Heart right ventricle (tissue), 16 donors: ENCODE results near the gene MCOLN2. TPM values are rescaled to one million over a fixed set of nuclear protein-coding genes. Genes with fewer than 3 reads are reported as not detected.

Experiments
- ATAC-seq, 8 donors: fragments of 200-7000 bp; cut with Tn5 transposase; one replicate each; pipeline ENCODE4 v1.9.1; 2020; ENCODE audit warnings: mild to moderate bottlenecking in 8 of 8, moderate library complexity in 8 of 8, moderate number of reproducible peaks in 1 of 8
- DNase-seq, 2 donors: peaks; one replicate each; pipeline ENCODE4 v3.0.0-alpha.2; 2020
- H3K27ac ChIP-seq, 10 donors: fragments of 200-600 bp; sonication (generic) in 2 of 10; one replicate each; pipeline versions ENCODE4 v1.5.0 to v1.8.0; 2020 to 2022; ENCODE audit warnings: mild to moderate bottlenecking in 3 of 10
- H3K27me3 ChIP-seq, 7 donors: fragments of 200-600 bp; one replicate each; pipeline ENCODE4 v1.8.0; 2021 to 2022; ENCODE audit warnings: mild to moderate bottlenecking in 2 of 7
- H3K36me3 ChIP-seq, 9 donors: fragments of 200-600 bp; sonication (generic) in 1 of 9; one replicate each; pipeline versions ENCODE4 v1.5.0 to v1.8.0; 2020 to 2022; ENCODE audit warnings: mild to moderate bottlenecking in 2 of 9
- H3K4me1 ChIP-seq, 9 donors: fragments of 200-600 bp; sonication (generic) in 1 of 9; one replicate each; pipeline versions ENCODE4 v1.5.0 to v1.8.0; 2020 to 2022; ENCODE audit warnings: mild to moderate bottlenecking in 4 of 9
- H3K4me3 ChIP-seq, 10 donors: fragments of 200-600 bp; sonication (generic) in 2 of 10; one replicate each; pipeline versions ENCODE4 v1.5.0 to v1.8.0; 2020 to 2022; ENCODE audit warnings: mild to moderate bottlenecking in 7 of 10, moderate library complexity in 2 of 10
- H3K9me3 ChIP-seq, 11 donors: fragments of 200-600 bp in 10 of 11; sonication (generic) in 2 of 11; one replicate each; pipeline versions ENCODE4 v1.5.0 to v1.8.0; 2013 to 2022; ENCODE audit warnings: mild to moderate bottlenecking in 2 of 11, control low read depth in 1 of 11, moderate library complexity in 1 of 11
- WGBS, 2 donors: extraction: QIAGEN DNeasy Blood & Tissue Kit; methylation state at CpG; one replicate each; pipeline ENCODE4 v1.1.7; 2013; ENCODE audit warnings: inconsistent platforms in 1 of 2; 5-methylcytosine and 5-hydroxymethylcytosine counted together
- intact Hi-C, 10 donors: fragments of 100-400 bp; cut with DNase I; formaldehyde crosslinking; loops; one replicate each; pipeline versions ENCODE4 v1.11.1 to v1.14.2; 2022
- polyA plus RNA-seq, 2 donors: library from polyadenylated mRNA; stranded (reverse); fragments of 200-250 nt; gene quantifications; one replicate each; pipeline ENCODE4 v1.2.3, GENCODE V29; 2013
- total RNA-seq, 10 donors: library from RNA; stranded (reverse); fragmentation: NEBNext Ultra II Directional in 3 of 10; extraction: Animal tissue kit (Norgen Biotek cat#: 25700) in 3 of 10; gene quantifications; one replicate each; pipeline versions ENCODE4 v1.2.1 to v1.2.4, GENCODE V29; 2021 to 2023
- TF ChIP-seq, protein P1 (sequence below), 9 donors: fragments of 200-600 bp; sonication (generic) in 2 of 9; IDR thresholded peaks; one replicate each; pipeline versions ENCODE4 v1.5.0 to v1.8.0; 2021 to 2022; ENCODE audit warnings: antibody characterized with exemption in 9 of 9, mild to moderate bottlenecking in 5 of 9, moderate library complexity in 1 of 9
- donor health status: Arrhythmogenic right ventricular cardiomyopathy.
- donor health status: ischemic (EF 13 %, LVEDD 7.1; RV severe dilation, severe dysfunction).
- donor health status: healthy with polysubstance abuse.
- donor health status: DM: no; HTN: yes; CAD: no.
- donor health status: DM: no; HTN: no; CAD: no.
- donor health status: ischemic (EF 25% LVEDD 6.9; RV normal size, moderate dysfunction).
- donor health status: ischemic (EF 25% LVEDD 5.7; RV mildly dilated, moderate dysfunction).
- donor health status: healthy.
- donor health status: DM: yes; HTN: yes; CAD: no.
- donor health status: Ischemic cardiomyopathy.
- donor health status: ischemic (EF 35%, LVEDD 5.7; RV mildly dilated, moderate dysfunction).
- donor health status: nonischemic (EF 11% LVEDD 7.7; RV severe dilation, severe dysfunction).
- donor health status: DM: yes; HTN: yes; CAD: no.
- donor health status: PGD.
- donor health status: ischemic (EF 29% LVEDD 5.4; RV normal size, mild dysfunction).
- donor health status: nonischemic (EF 23%, LVEDD 6.1; RV moderate dilation, normal function).

The MCOLN2 gene
- total and polyA plus RNA-seq, 12 donors = 0.01 to 2.0 (median 0.15) TPM; not detected in 6

DNA sequence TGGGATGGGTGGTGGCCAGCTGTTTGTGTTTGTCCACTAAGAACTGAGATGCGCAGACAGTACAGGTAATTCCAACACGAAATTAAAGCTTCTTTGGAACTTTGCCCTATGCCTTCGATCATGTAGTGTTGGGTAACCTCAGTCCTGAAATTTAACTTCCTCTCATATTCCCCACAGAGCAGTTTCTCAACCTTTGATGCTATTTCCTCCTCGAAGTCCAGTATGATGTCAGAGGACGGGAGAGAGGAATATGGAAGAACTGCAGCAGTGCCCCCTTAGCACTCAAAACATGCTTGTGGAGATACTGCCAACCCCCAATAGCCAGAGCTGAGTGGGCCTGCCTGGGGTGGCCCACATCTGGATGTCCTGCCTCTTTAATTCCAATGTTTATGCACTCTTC, 107.5 kb downstream of the MCOLN2 start:
- Histone ChIP-seq H3K9me3 (no peaks in the 10 kb centered on the region), H3K27ac (no peak overlapping the region), H3K36me3 (no peaks in the 10 kb centered on the region), H3K4me1 (peaks cover 0 to 18% (median 5%) of the 10 kb centered on the region in 9 donors), H3K4me3 (no peak overlapping the region), H3K27me3 (peaks cover 0 to 32% (median 26%) of the 10 kb centered on the region in 7 donors)
- ATAC-seq = no peak
- TF ChIP-seq, protein P1, sequence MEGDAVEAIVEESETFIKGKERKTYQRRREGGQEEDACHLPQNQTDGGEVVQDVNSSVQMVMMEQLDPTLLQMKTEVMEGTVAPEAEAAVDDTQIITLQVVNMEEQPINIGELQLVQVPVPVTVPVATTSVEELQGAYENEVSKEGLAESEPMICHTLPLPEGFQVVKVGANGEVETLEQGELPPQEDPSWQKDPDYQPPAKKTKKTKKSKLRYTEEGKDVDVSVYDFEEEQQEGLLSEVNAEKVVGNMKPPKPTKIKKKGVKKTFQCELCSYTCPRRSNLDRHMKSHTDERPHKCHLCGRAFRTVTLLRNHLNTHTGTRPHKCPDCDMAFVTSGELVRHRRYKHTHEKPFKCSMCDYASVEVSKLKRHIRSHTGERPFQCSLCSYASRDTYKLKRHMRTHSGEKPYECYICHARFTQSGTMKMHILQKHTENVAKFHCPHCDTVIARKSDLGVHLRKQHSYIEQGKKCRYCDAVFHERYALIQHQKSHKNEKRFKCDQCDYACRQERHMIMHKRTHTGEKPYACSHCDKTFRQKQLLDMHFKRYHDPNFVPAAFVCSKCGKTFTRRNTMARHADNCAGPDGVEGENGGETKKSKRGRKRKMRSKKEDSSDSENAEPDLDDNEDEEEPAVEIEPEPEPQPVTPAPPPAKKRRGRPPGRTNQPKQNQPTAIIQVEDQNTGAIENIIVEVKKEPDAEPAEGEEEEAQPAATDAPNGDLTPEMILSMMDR (IDR thresholded peaks at IDR 0.05) = no peak
- 47 to 65% methylated on average over 5 of the region's 5 CpGs for WGBS, 2 donors
- intact Hi-C loops = loop anchor here in 3 of 10 donors (5.0 to 10.0 kb wide), 2 partner anchors 92 to 95 kb away; no protein-coding TSS in a partner anchor
- DNase-seq = no peak

DNA sequence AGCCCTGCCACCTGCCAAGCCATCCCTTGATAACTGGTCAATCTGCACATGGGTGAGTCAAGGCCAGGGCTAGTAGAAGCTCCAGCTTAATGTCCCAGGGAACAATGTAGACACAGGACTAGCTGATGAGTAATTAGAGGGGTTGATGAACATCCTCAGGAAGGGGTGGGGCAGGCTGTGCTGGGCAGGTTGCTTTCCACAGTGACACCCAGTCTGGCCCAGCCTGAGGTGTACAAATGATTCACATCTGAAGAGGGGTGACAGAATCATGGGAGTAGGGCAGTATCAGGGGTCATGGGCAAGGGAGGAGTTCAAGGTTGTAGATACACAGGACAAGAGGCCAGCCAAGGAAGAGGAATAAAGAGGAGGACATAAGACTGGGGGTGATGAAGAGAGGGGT, 108.2 kb downstream of the MCOLN2 start:
- ATAC-seq (no peak), DNase-seq (no peak)
- peaks cover 0 to 19% (median 5%) of the 10 kb centered on the region in 9 donors for H3K4me1 ChIP-seq
- H3K27ac ChIP-seq = no peak overlapping the region
- no peaks in the 10 kb centered on the region for H3K36me3 ChIP-seq
- no peaks in the 10 kb centered on the region for H3K9me3 ChIP-seq
- intact Hi-C loops = loop anchor here in 3 of 10 donors (5.0 to 10.0 kb wide), 2 partner anchors 91 to 94 kb away; no protein-coding TSS in a partner anchor
- TF ChIP-seq, protein P1 (IDR thresholded peaks at IDR 0.05) = no peak
- H3K4me3 ChIP-seq = no peak overlapping the region
- peaks cover 0 to 26% (median 20%) of the 10 kb centered on the region in 7 donors for H3K27me3 ChIP-seq

DNA sequence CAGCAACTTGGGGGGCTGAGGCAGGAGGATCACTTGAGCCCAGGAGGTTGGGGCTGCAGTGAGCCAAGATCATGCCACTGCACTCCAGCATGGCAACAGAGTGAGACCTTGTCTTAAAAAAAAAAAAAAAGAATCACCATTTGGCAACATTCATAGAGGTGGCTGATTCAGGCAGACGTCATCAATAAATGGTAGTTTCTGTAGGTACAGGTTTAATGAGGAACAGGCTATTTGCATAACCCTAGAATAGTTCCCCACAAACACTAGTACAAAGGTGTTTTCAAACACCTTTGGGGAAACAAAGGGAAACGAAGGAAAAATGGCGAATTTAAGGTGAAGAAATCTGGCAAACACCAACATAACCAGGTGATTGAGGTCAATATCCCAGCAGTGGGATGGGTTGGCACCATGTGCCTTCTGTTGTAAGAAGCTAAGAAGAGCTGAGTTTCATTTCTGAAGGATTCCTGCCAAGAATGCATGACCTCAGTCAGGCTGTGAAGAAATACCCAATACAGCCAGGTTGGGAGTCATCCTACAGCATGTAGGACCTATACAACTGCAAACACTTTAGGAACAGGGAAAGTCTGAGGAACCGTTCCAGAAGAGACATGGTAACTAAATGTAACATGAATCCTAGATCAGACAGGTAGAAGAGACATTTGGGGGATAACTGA, 109.5 kb downstream of the MCOLN2 start:
- no peak for DNase-seq
- ATAC-seq = no peak
- Histone ChIP-seq H3K36me3 (no peaks in the 10 kb centered on the region), H3K9me3 (no peaks in the 10 kb centered on the region), H3K4me3 (no peak overlapping the region), H3K4me1 (peaks cover 0 to 15% (median 4%) of the 10 kb centered on the region in 9 donors), H3K27ac (no peak overlapping the region), H3K27me3 (peaks cover 0 to 13% (median 7%) of the 10 kb centered on the region in 7 donors)
- 85 to 88% methylated on average over 4 of the region's 4 CpGs for WGBS, 2 donors
- TF ChIP-seq, protein P1 (IDR thresholded peaks at IDR 0.05) = no peak
- intact Hi-C loops = loop anchor here in 3 of 10 donors (5.0 to 10.0 kb wide), 2 partner anchors 90 to 93 kb away; no protein-coding TSS in a partner anchor

DNA sequence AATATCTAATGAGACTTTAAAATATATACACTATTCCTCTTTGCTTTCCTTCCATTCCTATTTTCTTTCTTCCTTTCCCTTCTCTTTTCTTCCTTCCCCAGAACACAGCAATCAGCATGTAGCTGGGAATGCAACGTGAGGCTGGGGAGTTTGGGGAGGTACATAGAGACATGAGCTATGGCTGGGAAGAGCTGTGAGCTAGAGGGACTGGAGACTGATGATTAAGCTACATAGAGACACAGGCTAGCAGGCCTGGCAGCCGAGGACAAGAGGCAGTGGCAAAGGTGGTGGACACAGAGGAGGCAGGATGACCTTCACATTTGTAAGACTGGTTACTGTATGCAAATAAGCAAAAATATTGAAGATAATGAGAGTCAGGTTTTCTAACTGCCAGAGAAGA, 111.4 kb downstream of the MCOLN2 start:
- TF ChIP-seq, protein P1 (IDR thresholded peaks at IDR 0.05) = no peak
- intact Hi-C loops = loop anchor here in 3 of 10 donors (5.0 to 10.0 kb wide), 2 partner anchors 88 to 91 kb away; no protein-coding TSS in a partner anchor
- peaks cover 0 to 6% (median 0%) of the 10 kb centered on the region in 11 donors for H3K9me3 ChIP-seq
- peak overlapping the region in 4 of 10 donors; percentile 20 to 47 (median 39) for H3K27ac ChIP-seq
- peaks cover 0 to 3% (median 0%) of the 10 kb centered on the region in 7 donors for H3K27me3 ChIP-seq
- H3K4me3 ChIP-seq = no peak overlapping the region
- H3K36me3 ChIP-seq = no peaks in the 10 kb centered on the region
- ATAC-seq (peak in 5 of 8 donors; percentile 53 to 61 (median 59)), DNase-seq (no peak)
- WGBS, 2 donors = 24 to 35% methylated on average over 2 of the region's 2 CpGs
- peaks cover 0 to 14% (median 4%) of the 10 kb centered on the region in 9 donors for H3K4me1 ChIP-seq
